SHP77 treated with DMSO at 0.1 percent for 48 hours (cell line): ENCODE results near the gene HOXA11.

Experiments
- DNase-seq: peaks from one replicate; lab custom pipeline; 2025; lab: John Stamatoyannopoulos, UW

HOXA11 gene

DNA sequence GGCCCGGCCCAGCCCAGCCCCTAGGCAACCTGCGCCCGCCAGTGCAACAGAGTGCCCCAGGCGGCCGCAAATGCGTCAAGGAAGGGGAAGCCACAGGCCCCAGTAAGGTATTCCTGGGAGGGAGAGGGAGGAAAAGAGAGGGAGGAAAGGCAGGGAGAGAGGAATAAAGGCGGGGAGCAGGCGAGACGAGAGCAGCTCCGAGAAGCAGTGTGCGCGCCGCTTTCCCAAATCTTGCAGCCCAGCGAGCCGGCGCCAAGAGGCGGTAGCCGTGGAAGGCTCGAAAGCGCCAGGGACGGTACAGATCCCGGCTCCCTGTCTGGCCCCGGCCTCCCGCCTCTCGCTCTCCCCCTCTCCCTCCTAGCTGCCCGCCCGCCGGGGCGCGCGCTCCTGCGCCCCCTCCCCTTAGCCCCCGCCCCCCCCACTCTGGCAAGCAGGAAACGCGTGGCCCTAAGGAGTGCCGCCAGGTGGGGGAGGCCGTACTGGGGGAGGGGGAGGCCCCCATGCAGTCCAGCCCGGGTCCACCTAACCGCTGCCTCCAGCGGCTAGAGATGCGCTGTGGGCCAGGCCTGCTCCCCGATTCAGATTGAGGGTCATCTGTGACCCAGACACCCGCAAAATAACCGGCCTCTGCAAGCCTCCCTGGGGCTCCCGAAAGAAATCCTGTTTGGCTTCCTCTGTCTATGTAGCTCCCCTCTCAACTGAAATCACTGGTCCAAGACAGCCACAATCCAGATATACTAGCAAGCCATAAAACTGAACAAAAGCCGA, 15.2 kb downstream of the HOXA11 start:
- DNase-seq = no peak

DNA sequence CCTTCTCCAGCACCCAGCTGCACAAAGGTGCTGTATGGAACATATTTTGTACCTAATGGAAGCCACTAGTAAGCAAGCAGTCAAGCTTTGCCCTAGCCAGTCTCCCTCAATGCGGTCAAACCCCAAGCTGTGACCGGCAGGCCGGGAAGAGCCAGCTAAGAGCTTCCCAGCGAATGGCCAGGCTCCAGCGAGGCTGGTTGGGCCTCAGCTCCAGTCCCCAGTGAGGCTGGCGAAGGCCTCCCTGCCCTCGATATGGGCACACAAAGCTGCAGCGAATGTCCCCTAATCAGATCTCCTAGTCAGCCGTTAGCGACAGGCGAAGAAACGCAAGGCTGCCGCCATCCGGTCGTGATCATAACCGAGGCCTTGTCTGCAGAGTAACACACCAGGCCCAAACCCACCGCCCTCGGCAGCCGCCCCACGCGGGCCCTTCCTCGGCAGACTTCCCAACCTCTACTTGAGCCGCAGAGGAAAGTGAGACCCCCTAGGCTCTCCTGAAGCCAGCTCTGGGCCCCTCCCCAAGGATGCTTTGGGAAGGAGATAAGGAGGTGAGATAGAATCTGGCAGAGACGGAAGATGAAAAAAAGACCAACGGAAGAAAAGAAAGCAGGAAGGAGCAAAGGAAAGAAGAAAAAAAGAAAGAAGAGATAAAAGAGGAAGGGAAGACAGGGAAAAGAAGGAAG, 16.6 kb downstream of the HOXA11 start:
- DNase-seq = no peak

DNA sequence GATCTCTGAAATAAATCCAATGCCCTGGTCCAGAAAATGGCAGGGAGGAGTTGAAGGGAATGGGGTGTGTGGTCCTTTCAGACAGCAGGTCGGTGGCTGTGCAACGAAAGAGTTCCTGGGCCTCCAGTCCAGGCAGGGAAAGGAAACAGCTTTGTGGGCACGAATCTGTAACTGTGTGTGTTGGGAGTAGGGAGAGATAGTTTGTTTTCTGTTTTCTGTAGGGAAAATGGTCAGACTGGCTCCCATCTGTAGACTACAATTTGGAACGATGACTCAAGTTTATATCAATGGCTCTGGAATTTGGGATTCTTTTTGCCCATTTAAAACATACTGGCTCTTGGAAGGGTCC, 17.1 kb downstream of the HOXA11 start:
- DNase-seq = no peak

DNA sequence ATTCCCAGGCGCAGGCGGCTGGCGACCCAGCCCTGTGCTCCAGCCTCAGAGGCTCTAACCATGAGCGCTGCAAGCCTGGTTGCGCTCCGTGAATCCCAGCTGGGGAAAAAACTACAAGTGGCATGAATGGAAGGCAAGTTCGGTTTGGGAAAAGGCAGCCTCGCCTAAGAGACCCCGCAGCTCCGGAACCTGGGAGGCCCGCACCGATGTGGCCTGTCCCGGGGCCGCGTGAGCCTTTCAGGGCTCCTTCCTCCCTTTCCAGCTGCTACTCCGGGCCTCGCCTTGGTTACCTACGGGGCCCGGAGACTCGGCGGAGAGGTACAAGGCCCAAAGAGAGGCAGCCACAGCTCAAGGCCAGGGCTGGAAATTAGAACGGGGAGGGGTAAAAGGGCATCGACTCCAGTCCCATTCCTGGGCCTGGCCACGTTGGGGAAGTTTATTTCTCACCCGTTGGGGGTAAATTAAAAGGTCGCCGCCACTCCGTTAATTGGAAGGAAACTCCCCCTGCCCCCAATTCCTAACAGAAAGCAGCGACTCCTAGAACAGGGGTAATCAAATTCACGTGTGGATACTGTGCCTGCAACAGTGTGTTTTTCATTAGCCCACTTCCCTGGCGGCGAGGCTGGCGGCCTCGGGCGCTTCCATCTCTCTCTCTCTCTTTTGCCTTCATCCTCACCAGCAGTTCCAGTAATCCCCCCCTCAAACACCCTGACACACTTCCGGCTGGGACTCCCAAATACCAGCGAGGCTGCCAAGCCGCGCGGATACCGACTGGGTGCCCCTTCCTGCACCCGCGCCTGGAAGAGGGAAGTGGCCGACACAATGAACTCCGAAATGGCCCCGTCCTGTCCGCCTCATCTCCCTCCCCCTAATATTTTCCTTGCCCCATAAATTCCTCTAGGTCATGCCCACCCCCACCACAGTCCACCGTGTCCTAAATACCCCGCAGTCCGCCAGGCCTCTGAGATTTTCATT, 18.2 kb downstream of the HOXA11 start:
- DNase-seq = no peak

DNA sequence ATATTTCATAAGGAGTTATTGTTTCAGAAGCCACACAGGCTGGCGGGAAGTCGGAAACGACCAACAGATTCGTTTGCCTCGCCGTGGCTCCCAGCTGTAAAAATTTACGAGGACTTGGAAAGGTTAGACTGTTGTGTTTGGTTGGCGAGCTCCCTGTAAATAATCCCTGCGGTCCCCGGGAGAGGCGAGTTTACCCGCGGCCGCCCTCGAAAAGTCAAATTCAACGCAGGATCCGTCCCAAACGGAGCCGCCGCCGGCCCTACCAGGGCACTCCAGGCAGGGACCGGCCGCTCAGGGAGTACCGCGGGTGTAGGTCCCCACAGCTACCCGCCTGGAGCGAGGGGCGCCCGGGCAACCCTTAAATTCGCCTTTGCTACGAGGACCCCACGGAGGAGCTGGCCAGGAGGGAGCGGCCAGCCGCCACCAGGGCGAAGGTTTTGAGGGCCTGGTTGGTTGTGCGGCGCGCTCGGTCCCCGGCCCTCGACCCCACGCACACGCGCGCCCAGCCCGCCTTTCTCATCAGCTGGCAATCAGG, 19.0 kb downstream of the HOXA11 start:
- DNase-seq = no peak

DNA sequence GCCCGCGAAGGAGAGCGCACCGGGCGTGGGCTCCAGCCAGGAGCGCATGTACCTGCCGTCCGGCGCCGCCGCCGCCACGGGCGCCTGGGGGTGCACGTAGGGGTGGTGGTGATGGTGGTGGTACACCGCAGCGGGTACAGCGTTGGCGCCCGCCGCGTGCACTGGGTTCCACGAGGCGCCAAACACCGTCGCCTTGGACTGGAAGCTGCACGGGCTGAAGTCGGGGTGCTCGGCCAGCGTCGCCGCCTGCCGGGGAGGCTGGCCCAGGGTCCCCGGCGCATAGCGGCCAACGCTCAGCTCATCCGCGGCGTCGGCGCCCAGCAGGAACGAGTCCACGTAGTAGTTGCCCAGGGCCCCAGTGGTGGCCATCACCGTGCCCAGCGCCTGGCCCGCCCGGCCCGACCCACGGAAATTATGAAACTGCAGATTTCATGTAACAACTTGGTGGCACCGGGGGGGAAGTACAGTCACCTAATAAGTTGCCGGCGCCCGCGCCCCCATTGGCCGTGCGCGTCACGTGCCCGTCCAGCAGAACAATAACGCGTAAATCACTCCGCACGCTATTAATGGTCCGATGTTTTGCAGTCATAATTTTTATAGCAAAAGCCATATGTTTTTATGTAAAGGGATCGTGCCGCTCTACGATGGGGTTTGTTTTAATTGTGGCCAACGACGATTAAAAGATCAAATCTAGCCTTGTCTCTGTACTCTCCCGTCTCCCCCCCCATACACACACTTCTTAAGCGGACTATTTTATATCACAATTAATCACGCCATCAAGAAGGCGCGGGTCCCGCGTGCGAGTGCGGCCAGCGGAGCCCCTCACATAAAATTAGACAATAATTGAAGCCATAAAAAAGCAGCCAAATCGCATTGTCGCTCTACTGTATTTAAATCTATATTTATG, 19.7 kb downstream of the HOXA11 start, which contains the start of gene HOXA9:
Gene HOXA9 (minus strand): TSS at position 449 of the 907 bp plus-strand sequence. CDS start 80 bp downstream, at position 369.
- DNase-seq = no peak

DNA sequence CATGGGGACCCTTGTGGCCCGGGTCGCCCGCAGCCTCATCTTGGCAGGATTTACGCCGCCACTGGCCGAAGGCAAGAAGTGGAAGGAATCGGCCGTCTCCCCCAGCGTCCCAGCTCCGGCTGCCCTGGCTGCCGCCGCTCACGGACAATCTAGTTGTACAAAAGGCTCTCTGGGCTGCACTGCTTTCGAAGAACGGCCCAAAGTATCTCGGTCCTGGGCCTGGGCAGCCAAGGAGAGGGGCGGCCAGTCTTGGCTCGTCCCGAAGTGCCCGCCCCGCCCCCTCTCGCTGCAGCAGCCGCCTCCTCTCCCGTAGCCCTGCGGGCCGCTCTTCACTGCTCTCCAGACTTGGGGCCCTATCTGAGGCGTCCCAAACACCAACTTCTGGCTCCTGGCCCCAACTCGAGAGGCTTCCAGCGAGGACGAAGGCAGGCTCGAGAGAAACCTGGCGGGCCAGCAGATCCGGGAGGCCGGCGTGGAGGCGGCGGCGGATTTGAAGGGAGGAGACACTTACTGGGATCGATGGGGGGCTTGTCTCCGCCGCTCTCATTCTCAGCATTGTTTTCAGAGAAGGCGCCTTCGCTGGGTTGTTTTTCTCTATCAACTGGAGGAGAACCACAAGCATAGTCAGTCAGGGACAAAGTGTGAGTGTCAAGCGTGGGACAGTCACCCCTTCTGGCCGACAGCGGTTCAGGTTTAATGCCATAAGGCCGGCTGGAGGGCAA, 20.5 kb downstream of the HOXA11 start:
- no peak for DNase-seq

DNA sequence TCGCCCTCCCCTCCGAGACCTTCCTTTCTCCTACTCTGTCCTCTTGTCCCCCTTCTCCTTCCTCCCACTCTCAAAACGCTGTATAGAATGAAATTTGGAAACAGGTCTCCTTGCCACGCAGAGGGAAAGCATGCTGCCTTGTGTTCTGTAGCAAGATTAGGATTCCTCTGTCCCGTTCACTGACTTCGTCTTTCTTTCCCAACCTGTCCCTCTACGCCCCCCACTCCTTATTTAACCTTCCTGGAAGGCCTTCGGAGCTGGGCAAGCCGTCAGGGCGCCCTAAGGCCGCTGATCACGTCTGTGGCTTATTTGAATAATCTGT, 21.0 kb downstream of the HOXA11 start:
- DNase-seq = no peak

DNA sequence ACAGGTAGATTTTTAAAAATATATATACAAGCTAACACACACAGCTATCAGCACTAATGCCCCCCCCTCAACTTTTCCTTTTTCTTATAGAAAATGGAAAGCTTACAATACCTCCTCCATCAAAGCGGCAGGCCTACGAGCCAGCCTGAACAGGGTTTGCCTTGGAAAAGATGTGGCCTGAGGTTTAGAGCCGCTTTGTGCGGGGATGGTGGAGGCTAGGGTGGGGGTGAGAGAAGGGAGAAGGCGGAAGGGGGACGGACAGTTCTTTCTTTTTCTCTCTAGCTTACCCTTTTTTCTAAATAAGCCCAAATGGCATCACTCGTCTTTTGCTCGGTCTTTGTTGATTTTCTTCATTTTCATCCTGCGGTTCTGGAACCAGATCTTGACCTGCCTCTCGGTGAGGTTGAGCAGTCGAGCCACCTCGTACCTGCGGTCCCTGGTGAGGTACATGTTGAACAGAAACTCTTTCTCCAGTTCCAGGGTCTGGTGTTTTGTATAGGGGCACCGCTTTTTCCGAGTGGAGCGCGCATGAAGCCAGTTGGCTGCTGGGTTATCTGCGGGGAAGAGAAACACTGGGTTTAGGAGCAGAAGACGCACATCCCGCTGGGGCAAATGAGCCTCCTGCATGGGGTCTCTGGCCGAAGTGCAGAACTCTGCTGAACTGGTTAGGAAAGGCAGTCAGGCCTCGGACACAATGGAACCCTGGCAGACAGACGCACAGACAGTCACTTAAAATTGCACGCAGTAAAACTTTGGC, 21.6 kb downstream of the HOXA11 start:
- DNase-seq = no peak

DNA sequence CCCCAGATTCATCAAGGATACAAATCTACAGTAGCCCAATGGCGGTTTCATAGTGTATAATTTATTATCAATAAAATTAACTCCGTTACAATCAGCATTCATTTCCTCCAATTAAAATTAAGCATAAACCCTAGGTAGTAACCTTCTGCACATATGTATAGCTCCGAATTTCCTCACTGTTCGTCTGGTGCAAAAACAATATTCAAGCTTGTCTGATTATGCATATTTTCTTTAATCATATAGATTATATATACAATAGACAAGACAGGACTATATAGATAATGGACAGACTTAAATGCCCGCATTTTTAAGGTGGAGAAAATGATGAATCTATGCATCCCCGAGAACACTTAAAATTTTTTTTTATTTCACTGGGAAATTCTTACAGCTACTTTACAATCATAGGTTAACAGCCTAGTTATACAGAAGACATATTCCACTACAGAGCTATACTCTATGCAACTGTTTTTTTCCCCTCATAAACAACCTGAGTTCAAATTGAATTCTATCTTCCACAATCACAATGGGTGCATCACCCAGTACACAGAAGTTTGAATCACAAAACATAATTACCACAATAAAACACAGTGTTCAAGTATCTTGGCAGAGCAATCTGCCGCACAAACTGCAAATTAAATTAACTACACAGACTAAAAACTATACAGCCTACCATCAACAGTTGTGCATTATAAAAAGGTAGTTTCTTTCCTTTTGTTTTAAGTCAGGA, 22.3 kb downstream of the HOXA11 start:
- DNase-seq = no peak

DNA sequence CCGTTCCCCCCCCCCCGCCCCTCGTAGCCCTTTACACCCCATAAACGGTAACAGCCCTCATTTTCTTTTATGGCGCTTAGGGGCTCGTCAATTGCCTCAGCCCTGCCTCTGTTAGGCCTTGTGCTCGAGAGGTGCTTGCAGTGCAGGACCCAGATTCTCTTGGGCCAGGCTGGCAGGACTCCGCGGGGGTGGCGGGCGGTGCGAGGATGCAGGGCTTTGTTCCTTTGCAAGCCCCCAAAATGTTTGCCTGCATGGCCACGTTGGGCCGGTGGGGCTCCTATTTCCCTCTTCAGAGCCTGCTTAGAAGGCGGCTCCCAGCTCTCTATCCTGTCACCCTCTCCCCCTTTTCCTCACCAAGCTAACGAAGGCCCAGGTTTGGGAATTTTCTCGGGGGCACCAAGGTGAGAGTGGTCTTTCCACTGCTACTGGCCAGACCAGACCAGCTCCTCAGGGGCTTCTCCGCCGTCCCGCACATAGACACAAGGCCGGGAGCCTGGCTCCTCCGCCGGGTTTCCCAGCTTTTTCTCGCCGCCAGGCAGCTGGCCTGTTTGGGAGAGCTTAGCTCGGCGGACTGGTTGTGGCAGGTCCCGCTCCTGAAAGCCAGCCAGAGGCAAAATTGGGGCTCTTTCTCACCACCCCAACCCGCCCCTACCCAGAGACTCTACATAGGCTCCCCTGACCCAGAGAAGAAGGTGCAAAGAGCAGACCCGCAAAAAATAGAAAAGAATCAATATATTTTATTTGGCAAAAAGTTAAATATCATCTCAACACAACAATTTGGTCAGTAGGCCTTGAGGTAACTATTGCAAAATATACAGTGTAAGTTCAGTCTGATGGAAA, 23.1 kb downstream of the HOXA11 start:
- DNase-seq = no peak

DNA sequence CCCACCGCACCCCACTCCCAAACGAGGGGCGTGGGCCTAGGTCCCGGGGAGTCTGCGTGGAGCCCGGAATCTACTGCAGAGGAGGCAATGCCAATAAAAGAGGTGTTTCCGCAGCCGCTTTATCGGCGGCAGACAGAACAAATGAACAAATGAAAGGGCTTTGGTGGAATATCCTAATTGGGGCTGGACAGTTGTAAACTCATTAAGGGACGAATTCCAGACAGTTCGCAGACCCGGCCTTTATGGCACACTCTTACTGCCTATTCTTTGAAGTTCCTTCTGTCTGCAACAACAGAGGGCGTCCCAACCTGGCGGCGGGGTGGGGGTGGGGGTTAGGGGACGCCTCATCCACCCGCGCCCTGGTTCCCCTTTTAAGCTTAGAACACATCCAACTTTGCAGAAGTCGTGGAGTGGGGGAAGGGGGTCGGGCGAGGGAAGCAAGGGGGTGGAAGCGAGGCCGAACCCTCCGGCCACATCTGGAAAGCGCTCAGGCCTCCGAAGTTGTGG, 23.8 kb downstream of the HOXA11 start:
- DNase-seq = no peak

DNA sequence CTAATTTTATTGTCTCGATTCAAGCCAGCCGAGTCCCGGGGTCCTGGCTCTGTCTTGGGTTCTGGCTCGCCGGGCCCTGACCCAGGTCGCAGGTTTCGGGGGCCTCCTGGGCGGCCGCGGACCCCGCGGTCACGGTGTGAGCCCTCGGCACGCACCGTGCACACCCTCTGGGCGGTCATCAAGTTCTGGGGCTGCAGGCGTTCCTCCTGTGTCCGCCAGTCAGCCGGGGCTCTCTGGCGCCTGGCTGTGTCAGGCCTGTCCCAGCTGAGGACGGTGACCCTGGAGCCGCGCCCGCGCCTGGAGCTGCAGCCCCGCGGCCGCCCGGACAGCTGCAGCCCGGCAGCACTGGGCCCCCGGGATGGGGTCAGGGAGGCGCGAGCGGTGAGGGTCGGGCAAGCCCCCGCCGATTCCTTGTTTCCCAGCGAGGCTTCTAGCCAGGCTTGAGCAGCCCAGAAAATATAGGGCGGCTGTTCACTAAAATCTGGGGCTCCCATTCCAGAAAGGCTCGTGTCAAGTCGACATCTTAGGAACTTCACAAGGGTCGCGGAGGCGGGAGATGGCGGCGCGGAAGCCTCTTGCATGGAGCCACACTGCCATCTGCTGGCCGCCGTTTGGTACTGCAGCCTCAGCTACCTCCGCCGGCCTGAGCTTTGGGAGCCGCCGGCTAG, 24.4 kb downstream of the HOXA11 start:
- peak; percentile 59 for DNase-seq

DNA sequence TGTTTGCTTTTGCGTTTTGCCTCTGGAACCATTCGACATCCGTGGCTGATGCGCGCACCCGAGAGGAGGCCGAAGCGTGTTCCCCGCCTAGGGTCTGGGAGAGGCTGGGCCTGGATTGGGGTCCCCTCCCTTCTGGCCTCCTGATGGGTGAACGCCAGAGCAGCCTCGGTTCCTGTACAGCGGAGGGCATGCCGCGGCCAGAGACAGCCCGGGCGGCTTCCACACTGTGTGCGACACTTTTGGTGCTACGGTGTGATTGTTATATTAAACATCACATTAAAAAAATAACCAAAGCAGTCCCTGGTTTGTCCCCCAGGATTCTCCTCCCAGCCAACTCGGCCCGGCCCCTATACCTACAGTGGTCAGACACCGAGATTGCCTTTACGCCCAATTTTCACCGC, 24.9 kb downstream of the HOXA11 start:
- DNase-seq = no peak

DNA sequence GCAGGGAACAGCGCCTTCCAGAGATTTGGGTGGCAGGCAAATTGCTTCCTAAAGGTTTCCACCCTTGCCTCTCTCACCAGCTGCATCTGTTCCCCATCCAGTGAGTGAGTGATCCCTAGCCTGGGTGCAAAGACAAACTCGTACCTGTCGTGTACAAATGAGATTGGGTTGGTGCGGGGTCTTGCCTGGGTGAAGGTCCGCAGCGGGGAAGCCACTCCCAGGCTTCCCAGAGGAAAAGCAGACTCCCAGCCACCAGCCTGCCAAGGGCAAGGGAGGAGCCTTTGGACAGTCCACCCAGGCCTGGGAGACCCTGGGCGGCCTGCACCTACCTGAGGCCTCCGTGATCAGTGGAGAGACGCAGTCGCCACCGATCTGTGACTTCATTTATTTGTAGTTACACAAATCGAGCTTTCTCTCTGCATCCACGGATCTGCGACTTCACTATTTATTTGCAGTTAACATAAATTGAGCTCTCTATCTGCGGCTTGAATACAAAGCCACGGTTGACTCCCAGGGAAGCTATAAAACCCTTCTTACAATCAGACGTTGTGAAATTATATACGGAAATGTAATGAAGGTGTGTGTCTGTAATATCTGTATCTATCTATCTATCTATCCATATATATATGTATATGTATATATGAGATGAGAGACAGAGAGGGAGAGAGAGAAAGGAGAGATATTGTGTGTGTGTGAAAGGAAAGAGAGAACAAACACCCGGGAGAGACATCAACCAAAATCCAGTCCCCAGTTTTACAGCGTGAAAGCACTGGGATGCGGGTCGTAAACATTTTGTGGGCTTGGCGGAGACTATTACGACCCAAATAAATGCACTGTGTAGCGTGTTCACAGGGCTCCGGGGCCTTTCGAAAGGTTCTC, 25.5 kb downstream of the HOXA11 start:
- no peak for DNase-seq

DNA sequence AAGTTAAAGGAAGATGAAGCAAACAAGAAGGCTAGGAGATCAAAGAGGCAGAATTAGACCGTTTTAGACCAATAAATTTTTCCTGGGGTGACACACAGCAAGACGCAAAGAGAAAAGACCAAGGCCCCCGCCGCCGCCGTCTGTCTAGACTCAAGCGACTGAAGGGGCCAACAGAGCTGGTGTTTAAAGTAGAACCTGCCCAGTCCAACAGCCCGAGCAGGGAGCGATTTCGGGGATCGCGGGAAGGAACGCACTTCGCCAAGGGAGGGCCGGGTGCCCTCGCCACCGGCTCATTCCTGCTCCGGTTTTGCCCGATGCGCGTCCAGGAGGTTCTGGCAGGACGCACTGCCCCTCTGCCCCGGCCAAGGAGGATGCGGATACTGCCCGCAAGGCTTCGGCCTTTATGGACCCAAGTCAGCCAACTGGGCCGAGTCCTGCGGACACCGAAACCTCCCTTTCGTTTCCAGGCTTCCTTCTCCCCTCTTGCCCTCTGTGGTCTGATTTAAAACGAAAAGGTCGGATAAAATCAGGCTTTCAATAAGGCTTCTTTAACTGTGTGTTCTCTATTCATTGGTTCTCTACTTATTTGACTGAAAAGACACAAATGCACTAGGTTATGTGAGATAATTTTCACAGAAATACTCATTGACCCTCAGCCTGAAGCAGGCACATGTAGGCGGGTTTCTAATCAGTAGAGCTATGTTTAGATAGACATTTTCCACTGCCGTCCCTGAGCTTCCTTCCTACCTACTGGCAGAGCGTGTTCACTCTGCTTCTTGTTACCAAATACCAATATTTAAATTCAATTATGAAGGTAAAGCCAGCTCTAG, 26.4 kb downstream of the HOXA11 start:
- no peak for DNase-seq
